HK-2 (cell line): ENCODE measurements around the gene CDC45.

Experiments
- DNase-seq: peaks from one replicate; pipeline ENCODE4 v3.0.0-alpha.2; 2018; ENCODE audit not compliant: unreplicated experiment

CDC45 gene

GRCh38 chr22:19448739-19449421 is 30.8 kb upstream of the CDC45 start:
- DNase-seq: no peak

DNA sequence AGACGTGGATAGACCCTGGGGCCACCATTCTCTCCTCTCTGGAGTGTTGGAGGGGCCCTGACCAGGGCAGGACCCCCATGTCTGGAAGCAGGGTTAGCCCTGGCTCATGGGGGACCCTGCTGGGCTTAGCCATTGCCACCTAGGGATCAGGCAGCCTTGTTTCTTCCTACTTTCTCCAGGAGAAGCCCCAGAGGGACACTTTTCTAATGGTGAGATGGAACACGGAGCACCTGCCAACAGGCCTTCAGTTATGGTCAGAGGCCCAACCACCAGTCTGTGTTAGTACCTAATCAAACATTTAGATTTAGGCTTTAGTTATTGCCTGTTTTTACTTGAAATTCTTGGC is 30.3 kb upstream of the CDC45 start:
- no peak for DNase-seq

GRCh38 chr22:19450363-19451175 is 29.2 kb upstream of the CDC45 start:
- DNase-seq: no peak

GRCh38 chr22:19451570-19451969 is 28.1 kb upstream of the CDC45 start:
- no peak for DNase-seq

- DNase-seq: no peak
Observed at GRCh38 chr22:19453718-19454117, 26.0 kb upstream of the CDC45 start.

DNA sequence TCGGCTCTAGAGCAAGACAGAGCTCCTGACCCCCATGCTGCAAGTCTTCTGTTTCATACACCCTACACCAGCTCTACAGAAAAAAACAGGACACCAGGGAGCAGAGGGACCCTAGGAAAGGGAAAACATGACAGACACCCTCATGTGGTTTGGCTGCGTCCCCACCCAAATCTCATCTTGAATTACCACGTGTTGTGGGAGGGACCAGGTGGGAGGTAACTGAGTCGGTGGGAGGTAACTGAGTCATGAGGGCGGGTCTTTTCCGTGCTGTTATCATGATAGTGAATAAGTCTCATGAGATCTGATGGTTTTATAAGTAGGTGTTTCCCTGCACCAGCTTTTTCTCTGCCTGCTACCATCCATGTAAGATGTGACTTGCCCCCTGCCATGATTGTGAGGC is 25.6 kb upstream of the CDC45 start:
- no peak for DNase-seq

DNA sequence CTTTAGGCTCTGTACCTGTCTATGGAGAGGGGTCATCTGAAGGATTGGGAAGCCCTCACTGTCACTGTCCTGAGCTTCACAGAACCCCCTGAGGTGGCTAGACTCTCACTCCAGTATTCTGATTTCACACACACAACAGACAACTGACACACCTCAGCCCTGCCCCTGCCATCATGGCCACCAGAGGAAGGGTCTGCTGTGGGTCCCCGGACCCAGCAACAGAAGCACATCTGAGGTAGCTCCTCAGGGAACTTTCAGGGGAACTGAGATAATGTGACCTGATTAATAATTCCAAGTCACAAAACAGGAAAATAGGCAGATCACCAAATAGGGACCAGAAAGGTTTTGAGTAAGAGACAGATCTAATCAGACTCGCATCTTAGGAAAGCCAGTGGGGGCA is 24.7 kb upstream of the CDC45 start:
- DNase-seq: no peak

GRCh38 chr22:19455585-19456370 is 23.9 kb upstream of the CDC45 start:
- DNase-seq: no peak

DNA sequence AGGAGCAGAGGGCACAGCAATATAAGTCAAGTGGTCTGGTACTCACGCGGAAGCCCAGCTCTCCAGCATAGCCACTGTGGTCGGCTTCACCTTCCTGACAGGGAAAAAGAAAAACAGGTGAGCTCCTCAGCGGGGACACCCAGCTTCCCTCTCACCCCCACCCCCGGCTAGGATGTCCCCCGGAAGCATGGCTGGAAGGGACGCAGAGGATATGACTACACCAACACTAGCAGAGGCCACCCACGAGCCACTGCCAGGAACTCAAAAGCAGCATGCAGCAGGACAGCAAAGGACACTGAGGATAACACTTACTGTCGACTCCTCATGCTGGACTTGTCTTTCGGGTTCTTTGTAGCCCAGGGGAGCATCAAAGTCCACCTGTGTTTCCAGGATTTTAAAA is 23.2 kb upstream of the CDC45 start:
- no peak for DNase-seq

- DNase-seq: no peak
Observed at GRCh38 chr22:19457828-19458428, 21.8 kb upstream of the CDC45 start.

DNA sequence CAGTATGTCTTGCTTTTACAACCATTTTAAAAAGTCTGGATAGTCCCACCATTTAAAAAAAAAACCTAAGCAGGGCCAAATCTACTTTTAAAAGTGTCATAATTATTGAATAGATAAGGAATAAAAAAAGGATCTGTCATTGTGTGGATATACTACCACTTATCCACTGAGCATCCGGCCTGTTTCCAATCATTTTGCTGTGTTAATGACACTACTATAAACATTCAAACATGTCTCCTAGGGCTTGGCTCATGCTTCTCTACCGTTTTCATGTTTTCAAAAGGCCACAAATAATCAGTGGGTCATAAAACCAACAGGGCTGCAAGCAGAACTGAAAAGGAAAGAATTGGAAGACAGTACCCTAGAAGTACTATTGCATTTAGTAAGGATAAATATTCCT is 19.7 kb upstream of the CDC45 start:
- no peak for DNase-seq

- DNase-seq: no peak
Observed at GRCh38 chr22:19461506-19461905, 18.2 kb upstream of the CDC45 start.

- no peak for DNase-seq
Observed at GRCh38 chr22:19463008-19463407, 16.7 kb upstream of the CDC45 start.

- no peak for DNase-seq
Observed at GRCh38 chr22:19463491-19464469, 15.9 kb upstream of the CDC45 start.

DNA sequence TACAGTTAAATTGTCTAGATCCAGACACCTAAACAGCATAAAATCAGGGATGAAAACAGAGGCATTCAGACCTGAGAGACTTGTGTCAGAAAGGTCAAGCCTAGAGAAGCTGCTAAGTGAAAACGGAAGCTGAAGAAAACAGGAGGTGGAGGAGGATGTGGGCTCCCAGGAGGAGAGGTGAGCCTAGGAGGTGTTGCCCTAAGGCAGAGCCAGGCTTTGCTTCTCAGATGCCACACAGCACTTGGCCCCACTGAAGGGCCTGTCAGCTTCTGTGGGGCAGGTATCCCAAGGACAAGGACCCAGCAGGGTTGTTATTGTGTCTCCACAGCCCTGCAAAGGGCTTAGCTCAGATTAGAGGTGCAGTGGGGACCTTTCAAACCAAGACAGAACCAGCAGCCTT is 15.2 kb upstream of the CDC45 start:
- DNase-seq: no peak

- DNase-seq: no peak
Observed at GRCh38 chr22:19464975-19465374, 14.7 kb upstream of the CDC45 start.

DNA sequence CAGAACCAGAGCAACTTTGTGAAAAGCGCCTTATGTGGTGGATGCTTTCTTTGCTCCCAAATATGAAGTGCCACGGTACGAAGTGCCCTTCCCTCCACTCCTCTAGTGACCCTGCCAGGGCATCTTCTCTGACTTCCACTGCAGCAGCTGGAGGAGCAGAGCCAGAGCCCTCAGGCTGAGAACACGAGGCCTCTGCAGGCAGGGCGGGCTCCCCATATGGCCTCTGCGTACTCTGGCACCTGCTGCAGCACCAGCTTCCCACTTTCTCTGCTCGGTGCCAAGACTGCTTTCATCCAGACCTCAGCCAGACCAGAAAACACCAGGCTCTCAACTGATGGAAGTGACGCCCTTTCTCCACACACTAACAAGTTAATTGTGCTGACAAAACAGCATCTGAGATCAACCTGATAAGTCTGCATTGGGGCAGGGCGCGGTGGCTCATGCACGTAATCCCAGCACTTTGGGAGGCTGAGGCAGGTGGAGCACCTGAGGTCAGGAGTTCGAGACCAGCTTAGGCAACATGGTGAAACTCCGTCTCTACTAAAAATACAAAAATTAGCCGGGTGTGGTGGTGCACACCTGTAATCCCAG is 13.5 kb upstream of the CDC45 start:
- no peak for DNase-seq

DNA sequence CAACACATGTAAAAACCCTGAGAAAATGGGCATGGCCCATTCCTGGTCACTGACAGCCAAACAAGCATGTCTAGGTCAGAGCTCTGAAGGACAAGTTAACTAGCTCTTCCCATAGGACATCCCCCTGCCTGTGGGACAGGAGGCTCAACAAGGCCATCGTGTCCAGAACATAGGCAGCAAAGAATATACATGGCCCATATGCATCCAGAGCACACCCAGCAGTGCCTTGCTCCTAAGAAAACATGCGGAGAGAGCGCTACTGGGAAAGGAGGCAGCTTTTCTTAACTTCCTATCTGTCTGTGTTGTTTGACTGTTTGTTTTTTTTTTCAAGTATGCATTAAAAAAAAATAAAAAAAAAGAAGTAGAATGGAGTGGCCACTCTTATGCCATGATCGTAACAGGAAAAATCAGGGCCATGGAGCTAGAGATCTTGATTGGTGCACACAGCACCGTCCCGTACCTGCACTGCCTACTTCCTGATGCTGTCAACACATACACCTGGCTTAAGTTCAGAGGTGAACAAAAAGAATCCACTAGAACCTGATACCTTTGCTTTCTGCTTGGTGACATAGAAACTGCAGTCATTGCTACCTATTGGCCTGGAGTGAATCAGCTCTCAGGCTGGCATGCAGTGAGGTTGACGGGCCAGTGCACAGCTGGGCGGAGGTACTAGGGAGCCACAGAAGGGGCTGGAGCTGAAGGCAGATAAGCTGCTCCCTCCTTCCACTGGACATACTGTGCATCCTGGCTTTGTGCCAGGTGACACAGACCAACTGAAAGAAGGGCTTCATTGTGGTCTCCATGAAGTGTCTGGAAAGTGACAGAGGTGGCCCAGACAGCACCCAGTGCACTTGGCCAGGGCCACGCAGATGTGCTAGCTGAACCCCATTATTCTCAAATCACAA is 12.6 kb upstream of the CDC45 start:
- DNase-seq: no peak

DNA sequence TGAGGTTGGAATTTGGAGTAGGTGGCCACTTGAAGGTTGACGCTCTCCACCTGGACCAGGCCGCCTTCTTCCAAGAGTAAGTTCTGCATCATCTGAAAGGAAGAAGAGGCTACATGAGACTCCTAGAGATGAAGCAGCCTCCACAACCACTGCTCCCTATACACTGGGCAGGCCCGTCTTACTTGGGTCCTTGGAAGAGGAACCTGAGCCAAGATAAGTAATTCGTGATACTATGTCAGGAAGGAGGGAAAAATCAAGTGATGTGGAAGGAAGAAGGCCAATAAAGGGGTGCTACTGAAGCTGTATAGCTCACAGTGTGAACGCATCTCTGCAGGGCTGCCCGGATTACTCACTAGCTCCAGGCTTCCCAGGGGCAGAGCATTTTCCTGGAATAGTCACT is 11.8 kb upstream of the CDC45 start:
- no peak for DNase-seq

GRCh38 chr22:19469421-19469820 is 10.3 kb upstream of the CDC45 start:
- DNase-seq: no peak
